GM10248 (cell line): Measurements from ENCODE around the gene MAMDC2.

ENCODE experiments used
- CTCF ChIA-PET: fragments of 300-600 bp; sonication (Branson Sonifier 250); formaldehyde crosslinking; extraction: SDS; loops from one replicate; lab custom pipeline; 2021; ENCODE audit warnings: antibody characterized with exemption; lab: Yijun Ruan, JAX
- POLR2A ChIA-PET: fragments of 350-650 bp; sonication (Branson Sonifier 250); formaldehyde crosslinking; extraction: SDS; loops from one replicate; lab custom pipeline; 2020; ENCODE audit warnings: antibody characterized with exemption; lab: Yijun Ruan, JAX
- DNase-seq: peaks from one replicate; pipeline ENCODE4 v3.0.0; 2012; ENCODE audit errors: extremely low spot score
- TF ChIP-seq, protein P1 (sequence below): IDR thresholded peaks from 2 replicates; pipeline ENCODE4 v1.5.1; 2012; ENCODE audit warnings: mild to moderate bottlenecking, low read depth; ENCODE audit errors: extremely low read depth, missing control alignments, control extremely low read depth

The MAMDC2 gene

DNA sequence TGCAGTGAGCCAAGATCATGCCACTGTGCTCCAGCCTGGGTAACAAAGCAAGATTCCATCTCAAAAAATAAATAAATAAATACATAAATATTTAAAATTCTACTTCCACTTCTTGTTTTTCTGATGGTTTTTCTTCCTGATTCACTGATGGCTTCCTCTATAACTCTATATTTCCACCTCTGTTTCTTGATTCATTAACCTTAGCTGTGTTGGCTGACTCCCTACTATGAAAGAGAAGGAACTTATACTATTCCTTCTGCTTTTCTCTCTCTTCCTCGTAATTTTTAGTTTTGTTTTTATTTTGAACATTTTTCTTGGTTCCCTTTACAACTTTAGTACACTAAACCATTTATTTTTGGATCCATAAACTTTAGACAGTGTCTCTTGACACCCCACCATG is 103.5 kb downstream of the MAMDC2 start:
- TF ChIP-seq, protein P1, sequence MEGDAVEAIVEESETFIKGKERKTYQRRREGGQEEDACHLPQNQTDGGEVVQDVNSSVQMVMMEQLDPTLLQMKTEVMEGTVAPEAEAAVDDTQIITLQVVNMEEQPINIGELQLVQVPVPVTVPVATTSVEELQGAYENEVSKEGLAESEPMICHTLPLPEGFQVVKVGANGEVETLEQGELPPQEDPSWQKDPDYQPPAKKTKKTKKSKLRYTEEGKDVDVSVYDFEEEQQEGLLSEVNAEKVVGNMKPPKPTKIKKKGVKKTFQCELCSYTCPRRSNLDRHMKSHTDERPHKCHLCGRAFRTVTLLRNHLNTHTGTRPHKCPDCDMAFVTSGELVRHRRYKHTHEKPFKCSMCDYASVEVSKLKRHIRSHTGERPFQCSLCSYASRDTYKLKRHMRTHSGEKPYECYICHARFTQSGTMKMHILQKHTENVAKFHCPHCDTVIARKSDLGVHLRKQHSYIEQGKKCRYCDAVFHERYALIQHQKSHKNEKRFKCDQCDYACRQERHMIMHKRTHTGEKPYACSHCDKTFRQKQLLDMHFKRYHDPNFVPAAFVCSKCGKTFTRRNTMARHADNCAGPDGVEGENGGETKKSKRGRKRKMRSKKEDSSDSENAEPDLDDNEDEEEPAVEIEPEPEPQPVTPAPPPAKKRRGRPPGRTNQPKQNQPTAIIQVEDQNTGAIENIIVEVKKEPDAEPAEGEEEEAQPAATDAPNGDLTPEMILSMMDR, result no peak
- ChIA-PET POLR2A (no interaction called here), CTCF (interaction anchor here (1.2 kb wide), 1 partner anchor 14 kb away, joined by 3 read pairs; no protein-coding TSS in a partner anchor)
- no peak for DNase-seq

DNA sequence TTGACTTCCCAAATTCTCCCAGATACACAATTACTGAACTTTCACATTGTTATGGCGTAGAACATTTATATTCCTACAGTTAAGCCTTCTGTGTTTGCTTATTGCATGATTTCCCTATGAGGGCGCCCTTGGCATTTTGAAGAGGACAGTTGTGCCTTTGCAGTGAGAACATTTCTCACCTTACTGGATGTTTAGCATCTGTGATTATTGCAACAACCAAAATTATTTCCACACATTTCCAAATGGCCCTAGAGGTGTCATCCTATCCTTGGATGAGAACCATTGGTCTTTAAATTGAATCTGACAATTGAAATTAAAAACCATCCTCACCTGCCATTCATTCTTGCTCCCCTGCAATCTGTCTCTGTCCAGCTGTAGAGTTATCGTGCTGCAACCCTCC is 104.0 kb downstream of the MAMDC2 start:
- no peak for DNase-seq
- TF ChIP-seq, protein P1, result no peak
- ChIA-PET CTCF (interaction anchor here (1.2 kb wide), 1 partner anchor 14 kb away, joined by 3 read pairs; no protein-coding TSS in a partner anchor), POLR2A (no interaction called here)

DNA sequence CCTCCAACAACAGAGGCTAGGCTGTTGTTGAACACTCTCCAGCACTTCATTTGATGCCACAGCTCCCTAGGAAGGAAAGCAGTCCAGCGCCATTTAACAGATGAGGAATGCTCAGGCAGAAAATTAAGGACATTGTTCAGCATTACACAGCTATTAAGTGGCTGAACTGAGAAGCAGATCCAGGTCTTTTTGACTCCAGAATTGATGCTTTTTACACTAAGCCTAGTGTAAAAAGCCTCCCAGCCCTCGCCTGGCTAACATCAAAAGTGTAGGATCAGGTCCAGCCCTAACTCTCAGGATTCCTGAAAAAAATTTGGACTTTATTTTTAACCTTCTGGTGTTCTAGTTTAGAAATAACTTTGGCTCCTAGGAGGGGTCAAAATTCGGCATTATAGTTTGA is 108.7 kb downstream of the MAMDC2 start:
- POLR2A ChIA-PET, result no interaction called here
- CTCF ChIA-PET, result interaction anchor here (0.6 to 1.3 kb wide), 4 partner anchors 9 to 40 kb away, joined by 3 to 4 read pairs (median 3); no protein-coding TSS in a partner anchor
- TF ChIP-seq, protein P1, result no peak
- DNase-seq, result no peak

DNA sequence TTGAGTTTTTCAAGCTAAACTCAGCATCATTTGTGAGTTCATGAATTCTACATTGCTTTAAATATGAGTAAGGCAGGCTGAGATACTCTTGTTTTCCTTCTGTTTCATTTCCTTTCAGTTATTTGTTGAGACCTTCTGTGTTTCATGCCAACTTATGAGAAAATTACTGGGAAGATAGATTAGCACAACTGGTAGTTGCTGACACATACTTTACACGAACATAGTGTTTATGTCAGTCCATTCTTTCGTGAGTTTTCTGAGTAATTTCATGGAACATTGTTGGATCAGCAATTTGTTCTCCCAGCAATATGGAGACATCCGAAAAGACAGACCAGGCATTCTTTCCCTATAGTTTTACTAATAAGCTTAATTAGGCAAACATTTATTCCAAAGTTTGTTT is 113.1 kb downstream of the MAMDC2 start:
- ChIA-PET POLR2A (no interaction called here), CTCF (interaction anchor here (1.4 kb wide), 1 partner anchor 11 kb away, joined by 4 read pairs; no protein-coding TSS in a partner anchor)
- DNase-seq, result no peak
- TF ChIP-seq, protein P1, result no peak

DNA sequence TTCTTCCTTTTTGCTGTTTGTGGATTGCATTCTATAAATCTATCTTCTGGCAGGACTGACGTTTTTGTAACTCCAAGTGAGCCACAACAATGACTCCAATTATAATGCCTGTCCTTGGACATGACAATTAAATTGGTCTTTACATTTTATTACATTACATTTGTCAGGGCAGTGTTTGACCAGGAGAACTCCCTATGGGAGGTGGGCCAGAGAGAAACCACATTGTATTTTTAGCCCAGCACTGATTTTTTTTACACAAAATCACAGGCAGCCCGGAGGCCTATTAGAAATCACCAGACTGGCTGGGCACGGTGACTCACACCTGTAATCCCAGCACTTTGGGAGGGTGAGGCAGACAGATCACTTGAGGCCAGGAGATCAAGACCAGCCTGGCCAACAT is 116.0 kb downstream of the MAMDC2 start:
- DNase-seq, result no peak
- CTCF ChIA-PET, result interaction anchor here (3.3 kb wide), 1 partner anchor 48 kb away, joined by 12 read pairs; no protein-coding TSS in a partner anchor
- POLR2A ChIA-PET, result no interaction called here
- TF ChIP-seq, protein P1, result no peak

DNA sequence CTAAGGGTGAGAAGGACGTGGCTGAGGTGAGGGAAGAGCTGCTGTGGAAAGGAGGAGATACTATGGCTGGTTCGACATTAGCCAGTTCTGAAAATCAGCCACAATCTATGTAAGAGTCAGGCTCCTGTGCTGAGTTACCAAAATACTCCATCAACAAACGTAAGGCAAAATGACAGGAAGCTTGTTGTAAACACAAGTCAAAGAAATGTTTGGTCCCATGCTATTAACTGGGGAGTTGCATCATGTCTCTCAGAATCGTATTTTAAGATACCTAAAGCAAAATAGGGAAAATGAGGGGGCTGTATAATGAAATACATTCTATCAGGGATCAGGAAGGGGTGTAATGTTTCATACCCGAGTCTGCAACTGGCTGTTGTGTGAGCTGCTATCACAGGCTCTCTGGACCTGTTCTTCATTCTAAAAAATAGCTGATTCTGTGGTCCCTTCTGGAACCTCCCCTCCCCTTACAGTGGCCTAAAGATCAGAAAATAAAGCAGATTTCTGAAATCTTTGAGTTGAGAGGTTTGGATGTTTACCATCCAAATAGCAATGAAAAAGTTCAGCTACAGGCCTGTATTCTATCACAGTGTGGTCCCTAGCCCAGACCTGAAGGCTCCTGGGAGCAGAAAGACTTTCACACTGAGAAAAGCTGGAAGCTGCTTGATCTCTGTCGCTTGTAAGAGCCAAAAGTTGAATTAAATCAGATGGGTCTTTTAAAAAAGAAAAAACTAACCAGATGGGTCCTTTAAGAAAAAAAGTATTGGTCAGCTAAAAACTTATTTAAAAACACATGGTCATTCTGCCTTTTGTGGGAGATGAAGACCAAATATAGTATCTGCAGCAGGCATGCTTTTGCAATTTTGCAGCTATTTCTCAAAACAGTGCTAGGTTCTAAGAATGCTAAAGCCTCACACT is 117.3 kb downstream of the MAMDC2 start:
- DNase-seq, result no peak
- TF ChIP-seq, protein P1, result no peak
- CTCF ChIA-PET, result interaction anchor here (1.1 to 3.3 kb wide), 4 partner anchors 11 to 49 kb away, joined by 3 to 12 read pairs (median 5); no protein-coding TSS in a partner anchor
- POLR2A ChIA-PET, result no interaction called here
